Osteoblast (primary cell): Measurements from ENCODE around the gene ADCK2. TPM values are rescaled to one million over a fixed set of nuclear protein-coding genes. Genes with fewer than 3 reads are reported as not detected.

Experiments
- DNase-seq: peaks from one replicate; pipeline ENCODE4 v3.0.0; 2011; ENCODE audit warnings: low spot score, mixed read lengths; ENCODE audit not compliant: insufficient read length; ENCODE audit errors: missing footprints
- H2AFZ ChIP-seq: 2 replicates; pipeline ENCODE4 v1.6.0; 2011; ENCODE audit warnings: mild to moderate bottlenecking, low read length
- H3K27ac ChIP-seq: 2 replicates; pipeline ENCODE4 v1.5.1; 2011; ENCODE audit warnings: mild to moderate bottlenecking, low read depth, low read length, moderate library complexity
- H3K27me3 ChIP-seq: 2 replicates; pipeline ENCODE4 v1.6.0; 2012; ENCODE audit warnings: mild to moderate bottlenecking, control low read depth, inconsistent platforms, low read length, moderate library complexity; ENCODE audit not compliant: insufficient read depth
- H3K36me3 ChIP-seq: 2 replicates; pipeline ENCODE4 v1.5.1; 2011; ENCODE audit warnings: mild to moderate bottlenecking, low read length, control low read depth, moderate library complexity; ENCODE audit not compliant: insufficient read depth
- H3K4me1 ChIP-seq: 2 replicates; pipeline ENCODE4 v1.5.1; 2011; ENCODE audit warnings: mild to moderate bottlenecking, low read length, control low read depth, moderate library complexity; ENCODE audit not compliant: insufficient read depth
- H3K4me2 ChIP-seq: 2 replicates; pipeline ENCODE4 v1.6.0; 2011; ENCODE audit warnings: mild to moderate bottlenecking, low read length; ENCODE audit not compliant: insufficient read depth
- H3K4me3 ChIP-seq: fragments of 200-600 bp; sonication (generic); 3 replicates; pipeline ENCODE4 v1.5.1; 2012; ENCODE audit warnings: mild to moderate bottlenecking, low read length, inconsistent platforms; ENCODE audit not compliant: insufficient read depth
- H3K79me2 ChIP-seq: 2 replicates; pipeline ENCODE4 v1.6.0; 2012; ENCODE audit warnings: mild to moderate bottlenecking, low read length, control low read depth, inconsistent platforms; ENCODE audit not compliant: insufficient read depth
- H3K9me3 ChIP-seq: 2 replicates; pipeline ENCODE4 v1.5.1; 2011; ENCODE audit warnings: low read depth, low read length, control low read depth
- H4K20me1 ChIP-seq: 2 replicates; pipeline ENCODE4 v1.6.0; 2012; ENCODE audit warnings: mild to moderate bottlenecking, low read length, control low read depth; ENCODE audit not compliant: insufficient read depth
- CTCF ChIP-seq: IDR thresholded peaks from 2 replicates; pipeline ENCODE4 v1.5.1; 2011; ENCODE audit warnings: mild to moderate bottlenecking, low read depth, low read length, moderate library complexity; ENCODE audit errors: extremely low read depth
- total RNA-seq: library from RNA; depleted of rRNA; stranded (reverse); fragments of >200 nt; gene quantifications from 2 replicates; pipeline ENCODE4 v1.2.3, GENCODE V29; 2012

ADCK2 gene
- total RNA-seq, 1 donor = 28.6 TPM

- Histone ChIP-seq H3K27me3 (no peaks in the 10 kb centered on the region), H3K27ac (no peak overlapping the region), H3K4me3 (no peak overlapping the region), H3K79me2 (no peaks in the 10 kb centered on the region), H2AFZ (peak overlapping the region; percentile 90), H3K9me3 (no peaks in the 10 kb centered on the region), H3K4me2 (peak overlapping the region; percentile 65), H3K36me3 (no peaks in the 10 kb centered on the region), H3K4me1 (peaks cover 11% of the 10 kb centered on the region), H4K20me1 (no peaks in the 10 kb centered on the region)
- no peak for TF ChIP-seq CTCF
- peak; percentile 92 for DNase-seq
Observed at GRCh38 chr7:140625908-140626868, 46.6 kb upstream of the ADCK2 start.

DNA sequence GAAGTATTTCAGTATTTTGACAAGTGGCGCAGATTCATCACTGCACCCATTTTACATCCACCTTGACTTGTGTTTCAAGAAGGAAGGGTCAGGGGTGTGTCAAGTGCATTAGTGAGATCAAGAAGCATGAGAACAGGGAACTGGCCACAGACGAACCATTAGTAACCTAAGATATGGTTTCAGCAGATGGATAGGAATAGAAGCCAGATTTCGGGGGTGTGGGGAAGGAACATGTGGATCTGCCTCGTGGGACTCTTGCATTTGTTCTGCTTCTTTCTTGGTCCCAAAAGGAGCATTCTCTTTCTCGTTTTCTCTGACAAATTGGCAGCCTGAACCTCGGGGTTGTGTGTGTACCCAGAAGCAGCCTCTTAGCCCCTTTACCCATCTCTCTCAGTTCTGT is 41.7 kb upstream of the ADCK2 start:
- H3K4me3 ChIP-seq = no peak overlapping the region
- no peak overlapping the region for H3K27ac ChIP-seq
- no peaks in the 10 kb centered on the region for H4K20me1 ChIP-seq
- H2AFZ ChIP-seq = no peak overlapping the region
- H3K9me3 ChIP-seq = no peaks in the 10 kb centered on the region
- H3K4me2 ChIP-seq = no peak overlapping the region
- H3K79me2 ChIP-seq = no peaks in the 10 kb centered on the region
- no peak for TF ChIP-seq CTCF
- no peaks in the 10 kb centered on the region for H3K36me3 ChIP-seq
- peaks cover 9% of the 10 kb centered on the region for H3K4me1 ChIP-seq
- DNase-seq = no peak
- H3K27me3 ChIP-seq = peaks cover 7% of the 10 kb centered on the region

DNA sequence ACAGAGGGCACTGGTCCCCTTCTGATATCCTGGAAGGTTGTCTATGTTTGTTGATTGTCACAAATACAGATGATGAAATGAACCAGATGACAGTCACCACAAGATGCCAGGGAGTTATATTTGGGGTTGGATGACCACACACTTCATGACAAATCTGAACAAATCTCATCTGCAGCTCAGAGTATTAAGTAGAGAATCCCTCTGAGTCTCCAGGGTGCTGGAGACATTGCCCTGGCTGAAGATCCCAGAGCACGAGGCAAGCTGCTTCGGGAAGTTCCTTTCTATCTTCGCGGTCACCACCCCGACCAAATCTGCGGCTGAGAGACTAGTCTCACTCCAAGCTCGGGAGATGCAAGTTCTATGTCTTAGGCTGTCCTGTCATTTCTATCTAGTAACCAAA is 41.1 kb upstream of the ADCK2 start:
- no peaks in the 10 kb centered on the region for H3K9me3 ChIP-seq
- no peak overlapping the region for H2AFZ ChIP-seq
- H4K20me1 ChIP-seq = no peaks in the 10 kb centered on the region
- H3K79me2 ChIP-seq = no peaks in the 10 kb centered on the region
- no peak overlapping the region for H3K4me3 ChIP-seq
- DNase-seq = peak; percentile 83
- H3K4me1 ChIP-seq = peaks cover 3% of the 10 kb centered on the region
- H3K27me3 ChIP-seq = peaks cover 7% of the 10 kb centered on the region
- H3K27ac ChIP-seq = no peak overlapping the region
- no peak for TF ChIP-seq CTCF
- no peaks in the 10 kb centered on the region for H3K36me3 ChIP-seq
- H3K4me2 ChIP-seq = no peak overlapping the region

GRCh38 chr7:140635345-140635744 is 37.4 kb upstream of the ADCK2 start:
- no peak overlapping the region for H3K4me3 ChIP-seq
- DNase-seq = no peak
- no peak for TF ChIP-seq CTCF
- H3K27me3 ChIP-seq = peaks cover 29% of the 10 kb centered on the region
- peaks cover 8% of the 10 kb centered on the region for H3K4me1 ChIP-seq
- no peaks in the 10 kb centered on the region for H3K79me2 ChIP-seq
- no peak overlapping the region for H3K4me2 ChIP-seq
- H3K36me3 ChIP-seq = no peaks in the 10 kb centered on the region
- H4K20me1 ChIP-seq = no peaks in the 10 kb centered on the region
- H2AFZ ChIP-seq = no peak overlapping the region
- H3K9me3 ChIP-seq = no peaks in the 10 kb centered on the region
- H3K27ac ChIP-seq = no peak overlapping the region
